A549 (cell line): ENCODE results near the gene GGA2.

Source experiments
- CHD2 ChIP-seq: fragments of 150-350 bp; IDR thresholded peaks from 2 replicates; pipeline ENCODE4 v1.6.1; 2014; ENCODE audit warnings: low read length; ENCODE audit not compliant: partially characterized antibody
- CTCF ChIP-seq: fragments of >200 bp; sonication (Bioruptor Twin); formaldehyde crosslinking; IDR thresholded peaks from 3 replicates; pipeline ENCODE4 v1.5.1; 2016
- EHMT2 ChIP-seq: fragments of 200-600 bp; sonication (generic); IDR thresholded peaks from 2 replicates; pipeline ENCODE4 v1.6.1; 2016; ENCODE audit warnings: antibody characterized with exemption, low read depth, mild to moderate bottlenecking, moderate library complexity
- JUN ChIP-seq, 2 experiments: fragments of >200 bp; sonication (Bioruptor Twin); formaldehyde crosslinking; IDR thresholded peaks; 2 replicates in 1 of 2; 3 replicates in 1 of 2; pipeline ENCODE4 v1.6.1; 2016 to 2017
- MAZ ChIP-seq: fragments of 150-350 bp; IDR thresholded peaks from 2 replicates; pipeline ENCODE4 v1.6.1; 2014; ENCODE audit warnings: antibody characterized with exemption, low read depth, low read length, borderline replicate concordance
- NR3C1 ChIP-seq: fragments of >200 bp; sonication (Bioruptor Twin); formaldehyde crosslinking; IDR thresholded peaks from 3 replicates; pipeline ENCODE4 v1.6.1; 2017
- PHF8 ChIP-seq: fragments of 200-600 bp; sonication (generic); IDR thresholded peaks from 2 replicates; pipeline ENCODE4 v1.6.1; 2016; ENCODE audit warnings: low read depth, mild to moderate bottlenecking, antibody characterized with exemption, moderate library complexity, borderline replicate concordance
- POLR2A ChIP-seq: IDR thresholded peaks from 2 replicates; pipeline ENCODE4 v1.6.1; 2012; ENCODE audit warnings: mild to moderate bottlenecking, low read length
- RCOR1 ChIP-seq: fragments of 150-350 bp; IDR thresholded peaks from 2 replicates; pipeline ENCODE4 v1.6.1; 2014; ENCODE audit warnings: antibody characterized with exemption, low read length, low read depth
- RNF2 ChIP-seq: fragments of 200-600 bp; sonication (generic); IDR thresholded peaks from 2 replicates; pipeline ENCODE4 v1.6.1; 2016; ENCODE audit warnings: low read depth, mild to moderate bottlenecking, antibody characterized with exemption, moderate library complexity, borderline replicate concordance
- USF2 ChIP-seq: fragments of 450-650 bp; IDR thresholded peaks from 2 replicates; pipeline ENCODE4 v1.6.1; 2014; ENCODE audit warnings: antibody characterized with exemption

GRCh38 chr16:23500862-23501225, 9.4 kb downstream of the GGA2 start:
- TF ChIP-seq PHF8: no peak
- no peak for TF ChIP-seq MAZ
- no peak for TF ChIP-seq RNF2
- TF ChIP-seq CHD2: no peak
- TF ChIP-seq POLR2A: no peak
- TF ChIP-seq CTCF: no peak
- no peak for TF ChIP-seq RCOR1
- no peak for TF ChIP-seq JUN (IDR thresholded peaks at IDR 0.05)
- TF ChIP-seq USF2: no peak
- no peak for TF ChIP-seq NR3C1
- TF ChIP-seq EHMT2: no peak
